ENCODE data around the gene PGGT1B.
A peak's percentile ranks its signal among the peaks of the same experiment; 100 is the strongest.

The PGGT1B gene

GRCh38 chr5:115179030-115179393 lies 83.7 kb downstream of the PGGT1B start:
- no peak for DNase-seq

GRCh38 chr5:115170929-115171510 lies 91.7 kb downstream of the PGGT1B start:
- DNase-seq: no peak

- DNase-seq: peak; percentile 89
These were observed 92.3 kb downstream of the PGGT1B start for GRCh38 chr5:115170134-115170928.

GRCh38 chr5:115169487-115170133 lies 93.1 kb downstream of the PGGT1B start, which contains the start of gene TRIM36:
Gene TRIM36 (minus strand): TSS chr5:115169908. CDS start chr5:115169634, 274 bp downstream.
- peak; percentile 97 for DNase-seq

GRCh38 chr5:115168829-115169486 lies 93.7 kb downstream of the PGGT1B start:
- peak; percentile 81 for DNase-seq

GRCh38 chr5:115166744-115167393 lies 95.8 kb downstream of the PGGT1B start:
- DNase-seq: no peak

GRCh38 chr5:115165790-115166189 lies 96.9 kb downstream of the PGGT1B start:
- no peak for DNase-seq

- DNase-seq: no peak
These were observed 101.7 kb downstream of the PGGT1B start for GRCh38 chr5:115160975-115161475.
